Adipocyte (in vitro differentiated cells): ENCODE measurements around the gene ZNF385A.

Experiments used
- DNase-seq: peaks from one replicate; pipeline ENCODE4 v3.0.0-alpha.2; 2015; ENCODE audit warnings: low read depth
- H3K27me3 ChIP-seq: replicated peaks from 2 replicates; pipeline ENCODE4 v1.7.0; 2013; ENCODE audit warnings: mild to moderate bottlenecking, low read length, moderate library complexity; ENCODE audit not compliant: control insufficient read depth, insufficient read depth
- H3K36me3 ChIP-seq: 2 replicates; pipeline ENCODE4 v1.7.0; 2013; ENCODE audit warnings: low read length, mild to moderate bottlenecking, moderate library complexity; ENCODE audit not compliant: control insufficient read depth, insufficient read depth, severe bottlenecking
- H3K4me1 ChIP-seq: 2 replicates; pipeline ENCODE4 v1.7.0; 2013; ENCODE audit warnings: mild to moderate bottlenecking, low read length, moderate library complexity; ENCODE audit not compliant: control insufficient read depth, insufficient read depth
- H3K4me3 ChIP-seq: 2 replicates; pipeline ENCODE4 v1.7.0; 2013; ENCODE audit warnings: mild to moderate bottlenecking, low read length, moderate library complexity
- H3K9ac ChIP-seq: 2 replicates; pipeline ENCODE4 v1.7.0; 2013; ENCODE audit warnings: mild to moderate bottlenecking, low read length, moderate library complexity
- H3K9me3 ChIP-seq: 2 replicates; pipeline ENCODE4 v1.7.0; 2013; ENCODE audit warnings: mild to moderate bottlenecking, low read length, moderate library complexity; ENCODE audit not compliant: control insufficient read depth

Gene ZNF385A

DNA sequence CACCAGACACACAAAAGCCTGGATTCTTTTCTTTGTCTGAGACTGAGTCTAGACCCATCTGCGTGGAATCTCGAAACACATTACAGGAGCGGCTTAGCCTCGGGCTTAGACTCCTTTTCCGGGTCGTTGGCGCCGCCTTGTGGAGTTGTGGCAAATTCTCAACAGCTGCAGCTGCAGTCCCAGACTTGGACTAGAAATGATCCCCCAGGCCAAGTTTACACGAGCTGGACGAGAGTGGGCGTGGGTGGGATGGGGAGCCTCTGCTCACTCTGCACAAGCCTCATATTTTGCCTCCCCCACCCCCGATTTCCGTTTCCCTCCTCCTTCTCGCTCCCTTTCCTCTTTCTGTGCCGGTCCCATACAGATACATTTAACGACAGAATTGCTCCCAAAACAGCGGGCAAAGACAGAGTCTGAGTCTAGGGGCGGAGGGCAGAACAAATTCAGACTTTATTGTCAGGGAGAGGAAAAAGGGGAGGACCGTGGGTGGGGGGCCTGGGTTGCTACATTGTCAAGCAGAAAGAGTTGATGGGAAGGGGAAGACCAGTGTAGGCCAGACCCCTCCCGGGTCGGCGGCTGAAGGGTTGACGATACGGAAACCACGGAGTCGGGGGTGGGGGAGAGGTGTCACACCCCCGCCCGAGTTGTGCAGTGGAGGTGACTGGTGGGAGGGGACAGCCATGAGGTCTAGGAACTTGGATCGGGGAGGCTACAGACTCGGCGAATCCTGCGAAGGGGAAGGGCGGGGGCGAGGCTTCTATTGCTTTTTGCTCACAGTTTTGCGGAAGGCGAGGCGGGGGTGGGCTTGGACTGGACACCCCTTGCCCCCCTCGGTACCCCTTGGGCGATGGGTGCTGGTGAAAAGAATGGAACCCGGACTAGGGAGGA is 15.6 kb downstream of the ZNF385A start:
- peaks cover 37% of the 10 kb centered on the region for H3K4me1 ChIP-seq
- peaks cover 3% of the 10 kb centered on the region for H3K36me3 ChIP-seq
- H3K9me3 ChIP-seq, result no peaks in the 10 kb centered on the region
- peak overlapping the region; percentile 78 for H3K9ac ChIP-seq
- H3K4me3 ChIP-seq, result peak overlapping the region; percentile 48
- no peaks in the 10 kb centered on the region for H3K27me3 ChIP-seq
- peak; percentile 97 for DNase-seq

DNA sequence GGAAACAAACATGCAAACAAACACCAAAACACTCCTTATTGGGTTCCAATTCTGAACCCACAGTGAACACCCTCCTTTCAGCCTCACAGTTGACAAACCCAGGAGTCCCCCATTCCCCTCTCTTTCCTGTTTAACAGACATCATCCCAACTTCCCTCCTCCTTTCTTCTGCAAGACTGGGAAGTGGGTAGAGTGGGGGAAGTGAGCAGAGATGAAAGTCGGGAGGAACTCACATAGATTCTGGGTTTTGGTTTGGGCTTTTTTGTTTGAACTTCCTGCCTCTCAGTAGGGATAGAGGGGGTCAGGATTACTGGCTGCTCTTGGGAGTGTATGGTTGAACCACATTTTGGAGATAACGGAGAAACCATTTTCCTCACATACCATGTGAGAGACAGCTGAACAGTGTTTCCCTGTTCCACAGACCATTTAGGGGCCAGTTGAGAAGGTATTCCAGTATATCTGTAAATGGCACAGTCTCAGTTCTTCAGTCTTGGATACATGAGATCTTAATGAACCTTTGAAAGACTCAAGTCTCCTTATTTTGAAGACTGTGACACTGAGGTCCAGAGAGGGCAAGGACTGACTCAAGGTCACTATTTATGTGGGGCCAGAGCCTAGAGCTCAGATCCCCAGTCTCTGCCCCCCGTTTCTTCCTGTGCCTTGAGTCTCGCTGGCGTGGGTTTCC is 16.4 kb downstream of the ZNF385A start:
- Histone ChIP-seq H3K4me1 (peaks cover 31% of the 10 kb centered on the region), H3K4me3 (no peak overlapping the region), H3K27me3 (no peaks in the 10 kb centered on the region), H3K9ac (peak overlapping the region; percentile 78), H3K36me3 (peaks cover 3% of the 10 kb centered on the region), H3K9me3 (no peaks in the 10 kb centered on the region)
- DNase-seq, result no peak

DNA sequence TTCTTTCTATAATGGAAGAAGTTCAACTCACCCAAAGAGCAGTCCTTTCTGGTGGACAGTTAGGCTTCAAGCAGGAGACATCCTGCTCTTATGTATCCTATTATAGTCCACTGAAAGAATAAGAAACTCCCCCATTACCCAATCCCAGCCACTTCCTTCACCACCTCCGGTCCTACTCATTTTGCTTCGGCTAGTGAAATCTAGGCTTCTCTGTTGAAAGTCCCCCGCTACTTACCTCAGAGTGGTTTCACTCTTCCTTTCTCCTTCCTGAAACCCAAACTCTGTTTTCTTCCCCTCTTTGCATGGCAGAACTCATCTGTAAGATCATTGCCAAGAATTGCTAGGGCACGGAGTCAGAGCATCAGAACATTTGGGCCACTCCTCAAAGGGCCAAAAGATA is 20.1 kb downstream of the ZNF385A start, which contains the start of gene GPR84:
TSS of gene GPR84 (minus strand) at position 74 of the 400 bp plus-strand sequence. CDS start 635 bp downstream, outside the sequence.
- no peak within 1 kb of the TSS for H3K9ac ChIP-seq
- H3K27me3 ChIP-seq, result no peaks in the 10 kb centered on the region
- H3K36me3 ChIP-seq, result no peaks in the 10 kb centered on the region
- no peaks in the 10 kb centered on the region for H3K9me3 ChIP-seq
- H3K4me3 ChIP-seq, result no peak within 1 kb of the TSS
- peaks cover 25% of the 10 kb centered on the region for H3K4me1 ChIP-seq
- DNase-seq, result no peak

DNA sequence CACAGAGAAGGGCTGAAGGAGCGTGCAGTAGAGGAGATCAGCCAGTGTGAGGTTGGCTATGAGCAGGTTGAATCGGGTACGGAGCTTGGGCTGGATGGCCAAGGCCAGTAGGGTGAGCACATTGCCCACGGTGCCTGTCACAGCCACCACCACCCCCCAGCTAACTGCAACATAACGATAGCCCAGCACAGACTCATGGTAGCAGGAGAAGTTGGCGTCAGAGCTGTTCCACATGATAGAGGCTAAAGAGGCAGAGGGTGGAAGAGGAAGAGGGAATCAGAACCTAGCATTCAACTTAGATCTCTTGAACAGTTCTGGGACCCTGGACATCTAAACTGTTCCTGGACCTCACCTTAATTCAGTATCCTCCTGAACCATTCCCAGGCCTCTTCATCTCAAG is 20.9 kb downstream of the ZNF385A start:
- H3K4me3 ChIP-seq, result no peak overlapping the region
- no peak overlapping the region for H3K9ac ChIP-seq
- DNase-seq, result no peak
- no peaks in the 10 kb centered on the region for H3K27me3 ChIP-seq
- H3K4me1 ChIP-seq, result peaks cover 21% of the 10 kb centered on the region
- H3K9me3 ChIP-seq, result no peaks in the 10 kb centered on the region
- no peaks in the 10 kb centered on the region for H3K36me3 ChIP-seq

DNA sequence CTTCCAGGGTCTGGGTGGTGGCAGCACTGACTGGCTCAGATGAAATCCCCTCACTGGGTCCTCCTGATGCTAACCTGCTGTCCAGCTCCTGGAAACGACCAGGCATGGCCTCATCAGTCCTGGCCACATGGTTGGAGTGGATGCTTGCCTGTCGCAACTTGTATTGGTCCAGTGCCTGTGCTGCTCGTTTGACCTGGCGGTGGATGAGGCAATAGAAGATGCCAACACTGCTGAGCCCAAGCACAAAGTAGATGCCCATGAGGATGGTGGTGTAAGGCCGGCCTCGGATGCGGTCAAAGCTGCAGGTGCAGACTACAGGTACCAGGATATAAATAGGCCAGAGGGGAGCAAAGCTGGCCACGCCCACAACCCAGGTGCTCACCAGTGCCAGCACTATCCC is 21.5 kb downstream of the ZNF385A start:
- Histone ChIP-seq H3K4me1 (peaks cover 22% of the 10 kb centered on the region), H3K27me3 (no peaks in the 10 kb centered on the region), H3K36me3 (no peaks in the 10 kb centered on the region), H3K4me3 (no peak overlapping the region), H3K9ac (no peak overlapping the region), H3K9me3 (no peaks in the 10 kb centered on the region)
- DNase-seq, result no peak

DNA sequence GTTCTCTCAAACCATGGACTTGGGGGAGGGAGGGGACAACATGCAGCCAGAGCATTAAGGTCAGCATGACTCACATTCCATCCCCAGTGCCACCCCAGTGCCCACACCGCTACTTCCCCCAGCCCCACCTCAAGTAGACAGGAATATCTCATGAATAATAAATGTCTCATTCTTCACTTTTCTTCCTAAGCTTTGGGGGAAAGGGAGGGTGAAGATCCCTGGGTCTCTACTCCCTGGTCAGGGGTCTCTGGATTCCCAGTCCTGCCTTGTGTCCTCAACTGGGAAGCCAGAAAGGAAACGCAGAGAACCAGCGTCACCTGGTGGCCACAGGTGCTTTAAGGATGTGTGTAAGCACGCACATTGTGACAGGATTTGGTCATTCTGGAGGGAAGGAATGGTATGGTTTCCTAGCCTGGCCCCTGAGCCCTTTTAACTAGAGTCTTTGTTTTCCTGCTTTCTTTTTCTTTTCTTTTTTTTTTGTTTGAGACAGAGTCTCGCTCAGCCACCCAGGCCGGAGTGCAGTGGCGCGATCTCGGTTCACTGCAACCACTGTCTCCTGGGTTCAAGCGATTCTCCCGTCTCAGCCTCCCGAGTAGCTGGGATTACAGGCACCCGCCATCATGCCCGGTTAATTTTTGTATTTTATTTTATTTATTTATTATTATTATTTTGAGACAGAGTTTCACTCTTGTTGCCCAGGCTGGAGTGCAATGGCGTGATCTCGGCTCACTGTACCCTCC is 23.6 kb downstream of the ZNF385A start:
- H3K27me3 ChIP-seq, result no peaks in the 10 kb centered on the region
- DNase-seq, result peak; percentile 73
- peaks cover 38% of the 10 kb centered on the region for H3K4me1 ChIP-seq
- H3K9me3 ChIP-seq, result no peaks in the 10 kb centered on the region
- H3K36me3 ChIP-seq, result no peaks in the 10 kb centered on the region
- H3K9ac ChIP-seq, result no peak overlapping the region
- H3K4me3 ChIP-seq, result no peak overlapping the region

DNA sequence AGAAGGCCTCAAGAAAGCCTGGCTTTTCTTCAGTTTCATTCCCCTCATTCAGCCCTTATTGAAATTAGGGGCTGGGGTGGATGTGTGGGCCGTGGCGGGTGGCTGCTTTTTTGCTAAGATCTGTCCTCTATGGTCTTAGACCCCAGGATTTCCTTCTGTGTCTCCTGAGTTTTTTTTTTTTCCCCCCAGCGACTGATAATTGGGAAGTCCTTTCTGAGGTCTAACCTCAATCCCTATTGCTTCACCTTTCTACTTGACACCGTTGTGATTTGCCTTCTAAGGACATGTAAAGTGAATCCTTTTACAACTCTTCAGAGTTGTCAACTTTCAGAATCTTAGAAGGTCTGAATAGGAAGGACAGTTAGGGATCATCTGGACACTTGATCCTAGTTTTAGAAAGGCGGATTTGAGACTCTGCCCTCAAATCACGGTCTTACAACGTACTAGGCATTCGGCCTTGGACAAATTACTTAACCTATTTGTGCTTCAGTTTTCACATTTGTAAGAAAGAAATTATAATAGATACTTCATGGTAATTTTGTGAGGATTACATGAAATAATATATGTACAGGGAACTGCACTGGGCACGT is 24.7 kb downstream of the ZNF385A start:
- DNase-seq, result no peak

DNA sequence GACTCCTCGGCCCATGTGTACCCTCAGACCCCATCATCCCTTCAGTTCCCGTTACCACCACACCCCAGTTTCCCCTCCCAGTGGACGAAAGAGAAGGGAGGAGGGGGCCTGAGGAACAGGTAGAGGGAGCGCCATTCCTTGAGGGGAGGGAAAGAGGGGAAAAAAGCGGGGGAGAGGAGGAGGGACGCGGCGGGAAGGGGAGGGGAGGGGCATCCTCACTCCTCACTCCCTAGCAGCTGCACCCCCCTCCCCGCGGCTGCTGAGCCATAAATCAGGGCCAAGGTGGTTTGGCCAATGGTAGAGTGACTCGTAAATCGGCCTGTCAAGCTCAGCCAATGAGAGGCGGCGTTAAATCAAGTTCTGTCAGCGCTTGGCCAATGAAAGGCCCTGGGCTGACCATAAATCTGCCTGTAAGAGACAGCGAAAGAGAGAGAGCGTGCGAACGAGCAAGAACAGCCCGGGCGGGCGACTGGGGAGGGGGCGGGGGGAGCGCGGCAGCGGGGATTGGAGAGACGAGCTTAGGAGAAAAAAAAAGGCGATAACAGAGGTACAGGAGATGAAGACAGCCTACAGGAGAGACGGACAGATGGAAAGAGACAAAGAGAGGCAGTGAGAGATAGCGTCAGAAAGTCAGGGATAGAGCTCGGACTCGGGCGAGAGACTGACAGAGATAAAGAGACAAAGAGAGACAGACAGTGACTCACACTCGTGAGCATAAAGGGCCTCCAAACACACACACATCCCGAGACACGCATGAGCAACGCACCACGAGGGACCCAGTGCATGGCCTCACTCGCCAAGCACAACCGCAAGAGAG is 25.4 kb downstream of the ZNF385A start:
- peak overlapping the region; percentile 88 for H3K9ac ChIP-seq
- H3K36me3 ChIP-seq, result no peaks in the 10 kb centered on the region
- H3K27me3 ChIP-seq, result no peaks in the 10 kb centered on the region
- peaks cover 38% of the 10 kb centered on the region for H3K4me1 ChIP-seq
- H3K4me3 ChIP-seq, result peak overlapping the region; percentile 86
- no peaks in the 10 kb centered on the region for H3K9me3 ChIP-seq
- peak; percentile 99 for DNase-seq

More for the DNA sequence above, 24.7 kb downstream of the ZNF385A start:
- peak overlapping the region; percentile 83 for H3K9ac ChIP-seq
- H3K4me1 ChIP-seq, result peaks cover 38% of the 10 kb centered on the region
- no peaks in the 10 kb centered on the region for H3K9me3 ChIP-seq
- H3K4me3 ChIP-seq, result peak overlapping the region; percentile 86
- no peaks in the 10 kb centered on the region for H3K36me3 ChIP-seq
- no peaks in the 10 kb centered on the region for H3K27me3 ChIP-seq

DNA sequence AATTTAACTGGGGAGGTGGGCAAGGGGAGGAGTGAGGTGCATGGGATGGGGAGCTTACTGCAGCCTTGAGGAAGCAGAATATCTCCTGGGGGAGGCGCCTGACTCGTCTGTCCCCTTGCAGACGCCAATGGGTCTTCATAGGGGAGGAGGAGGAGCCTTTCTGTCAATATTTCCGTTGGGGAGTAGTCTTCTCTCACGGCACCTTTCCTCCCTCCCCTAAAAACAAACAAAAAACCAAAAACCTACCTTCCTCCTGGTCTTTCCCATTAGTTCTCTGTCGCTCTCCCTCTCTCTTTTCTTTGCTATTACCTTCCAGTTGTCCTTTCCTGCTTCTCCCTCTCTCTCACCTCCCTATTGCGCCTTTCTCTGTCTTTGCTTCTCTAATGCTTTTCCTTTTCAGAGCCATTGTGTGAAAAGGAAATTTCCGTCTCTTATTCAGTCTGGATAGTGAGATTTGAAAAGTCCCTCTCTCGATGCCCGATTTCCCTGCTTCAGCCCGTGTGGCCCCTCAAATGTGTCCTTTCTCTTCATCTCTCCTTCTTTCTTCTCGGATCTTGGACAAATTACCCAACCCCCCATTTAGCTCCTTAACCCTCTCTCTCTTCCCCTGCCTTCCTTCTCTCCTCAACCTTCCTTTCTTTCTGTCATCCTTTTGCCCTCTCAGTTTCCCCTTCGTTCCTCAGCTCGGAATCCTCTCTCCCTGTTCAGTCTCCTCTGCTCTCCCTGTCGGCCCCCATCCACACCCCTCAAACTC is 26.2 kb downstream of the ZNF385A start:
- peak overlapping the region; percentile 86 for H3K4me3 ChIP-seq
- no peaks in the 10 kb centered on the region for H3K9me3 ChIP-seq
- H3K4me1 ChIP-seq, result peaks cover 42% of the 10 kb centered on the region
- DNase-seq, result peak; percentile 52
- H3K27me3 ChIP-seq, result no peaks in the 10 kb centered on the region
- H3K36me3 ChIP-seq, result no peaks in the 10 kb centered on the region
- peak overlapping the region; percentile 88 for H3K9ac ChIP-seq
